ENCODE data around the gene C1QTNF3. TPM values are rescaled to one million over a fixed set of nuclear protein-coding genes. Genes with fewer than 3 reads are reported as not detected.

The C1QTNF3 gene
- total RNA-seq, 1 experiment from 2014 or later, result 2.1 TPM

DNA sequence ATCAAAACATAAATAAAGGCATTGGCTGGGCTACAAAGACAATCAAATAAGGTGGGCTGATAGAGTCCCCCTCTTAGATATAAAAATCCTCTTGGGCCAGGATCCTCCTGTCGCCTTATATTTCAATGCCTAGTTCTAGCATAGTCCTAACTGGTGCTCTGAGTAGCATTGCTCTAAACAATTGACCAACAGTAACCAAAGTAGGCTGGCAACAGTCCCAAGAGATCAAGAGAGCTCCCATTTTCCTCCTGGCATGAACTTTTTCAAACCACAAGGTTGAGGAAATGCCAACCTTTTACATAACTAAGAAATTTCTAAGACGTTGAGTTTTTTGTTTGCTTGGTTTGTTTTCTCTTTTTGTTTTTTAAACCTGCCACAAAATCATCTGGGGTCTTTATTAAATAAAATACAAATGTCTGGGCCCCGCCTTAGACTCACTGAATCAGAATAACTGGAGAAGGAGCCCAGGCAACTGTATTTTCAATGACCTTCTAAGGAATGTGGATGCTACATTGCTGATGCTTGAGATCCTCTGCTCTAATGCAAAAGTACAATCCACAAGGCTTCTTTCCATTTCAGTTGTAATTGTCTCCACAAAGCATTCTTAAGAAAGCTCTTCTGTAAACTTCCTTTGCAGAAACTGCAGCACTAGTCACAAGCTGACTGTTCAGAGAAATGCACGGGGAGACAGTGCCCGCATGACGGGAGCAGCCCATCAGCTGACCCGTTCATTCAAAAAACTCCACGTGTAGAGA, 61.4 kb downstream of the C1QTNF3 start (continued):
- no peak for TF ChIP-seq AFF4 (CRISPR knock-in tag; IDR thresholded peaks at IDR 0.05; ENCODE audit: borderline replicate concordance)
- TF ChIP-seq FOXP1 (CRISPR knock-in tag; IDR thresholded peaks at IDR 0.05; ENCODE audit: borderline replicate concordance), result no peak
- TF ChIP-seq NR3C1 (CRISPR knock-in tag; conservative IDR thresholded peaks at IDR 0.05; ENCODE audit: low read depth), result no peak
- TF ChIP-seq NFATC4 (CRISPR knock-in tag; IDR thresholded peaks at IDR 0.05), result no peak
- no peak for TF ChIP-seq ZNF138 (CRISPR knock-in tag; conservative IDR thresholded peaks at IDR 0.05)
- TF ChIP-seq ZNF263 (CRISPR knock-in tag; IDR thresholded peaks at IDR 0.05; ENCODE audit: low read depth), result no peak
- TF ChIP-seq SOX15 (CRISPR knock-in tag; IDR thresholded peaks at IDR 0.05), result no peak

- no peaks in the 10 kb centered on the region for H3K27me3 Mint-ChIP-seq (ENCODE audit: low read depth)
- ChIA-PET CTCF (interaction anchor here (2.2 kb wide), 1 partner anchor 16 kb away, joined by 5 read pairs; no protein-coding TSS in a partner anchor), POLR2A (no interaction called here)
- no peak for ATAC-seq
- no peak overlapping the region for H3K4me3 Mint-ChIP-seq
- H3K4me1 Mint-ChIP-seq, result peaks cover 55% of the 10 kb centered on the region
- no peak for DNase-seq (ENCODE audit: low spot score)
- TF ChIP-seq, protein P1, sequence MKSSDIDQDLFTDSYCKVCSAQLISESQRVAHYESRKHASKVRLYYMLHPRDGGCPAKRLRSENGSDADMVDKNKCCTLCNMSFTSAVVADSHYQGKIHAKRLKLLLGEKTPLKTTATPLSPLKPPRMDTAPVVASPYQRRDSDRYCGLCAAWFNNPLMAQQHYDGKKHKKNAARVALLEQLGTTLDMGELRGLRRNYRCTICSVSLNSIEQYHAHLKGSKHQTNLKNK (CRISPR knock-in tag; IDR thresholded peaks at IDR 0.05), result no peak
- TF ChIP-seq ATF6 (CRISPR knock-in tag; IDR thresholded peaks at IDR 0.05) (no peak), PRDM15 (CRISPR knock-in tag; IDR thresholded peaks at IDR 0.05) (no peak), AFF4 (CRISPR knock-in tag; IDR thresholded peaks at IDR 0.05; ENCODE audit: borderline replicate concordance) (no peak), NFYB (CRISPR knock-in tag; conservative IDR thresholded peaks at IDR 0.05; ENCODE audit: low read depth) (no peak)
- no peak overlapping the region for H3K27ac Mint-ChIP-seq
- no peaks in the 10 kb centered on the region for H3K36me3 Mint-ChIP-seq
- peaks cover 3% of the 10 kb centered on the region; the same call in 1 of the 2 replicates for H3K9me3 Mint-ChIP-seq
These were observed 63.0 kb downstream of the C1QTNF3 start for GRCh38 chr5:33980030-33980429.

Measured in WTC11 (cell line).